Esophagus muscularis mucosa (tissue), 4 donors: Measurements from ENCODE around the gene LRRC43. TPM values are rescaled to one million over a fixed set of nuclear protein-coding genes. Genes with fewer than 3 reads are reported as not detected.

Experiments
- DNase-seq: peaks from one replicate; pipeline ENCODE4 v3.0.0-alpha.2; 2017; ENCODE audit errors: extremely low spot score
- H3K27ac ChIP-seq, 4 donors: fragments of 200-600 bp; sonication (generic); replicated peaks in 1 of 4; 1 replicate in 3 of 4; 2 replicates in 1 of 4; pipeline ENCODE4 v1.5.1; 2016 to 2019; ENCODE audit warnings: mild to moderate bottlenecking in 1 of 4
- H3K27me3 ChIP-seq, 4 donors: fragments of 200-600 bp; sonication (generic); one replicate each; pipeline versions ENCODE4 v1.5.1 to v1.6.0; 2016 to 2019
- H3K36me3 ChIP-seq, 4 donors: fragments of 200-600 bp; sonication (generic); one replicate each; pipeline ENCODE4 v1.5.1; 2016 to 2019
- H3K4me1 ChIP-seq, 4 donors: fragments of 200-600 bp; sonication (generic); one replicate each; pipeline ENCODE4 v1.5.1; 2016 to 2019
- H3K4me3 ChIP-seq, 4 donors: fragments of 200-600 bp; sonication (generic); 1 replicate in 2 of 4; 2 replicates in 2 of 4; pipeline ENCODE4 v1.5.1; 2016 to 2019; ENCODE audit warnings: mild to moderate bottlenecking in 4 of 4, moderate library complexity in 1 of 4
- H3K9me3 ChIP-seq, 4 donors: fragments of 200-600 bp; sonication (generic); 1 replicate in 3 of 4; 2 replicates in 1 of 4; pipeline ENCODE4 v1.5.1; 2016 to 2019
- CTCF ChIP-seq, 3 experiments: fragments of 200-600 bp in 2 of 3; fragments of 450-650 bp in 1 of 3; sonication (generic) in 2 of 3; IDR thresholded peaks; one replicate each; pipeline ENCODE4 v1.5.1; 2017 to 2019; ENCODE audit warnings: antibody characterized with exemption in 3 of 3, mild to moderate bottlenecking in 2 of 3, moderate library complexity in 1 of 3
- EP300 ChIP-seq: sonication (generic); formaldehyde crosslinking; IDR thresholded peaks from one replicate; pipeline ENCODE4 v1.6.1; 2017; ENCODE audit warnings: antibody characterized with exemption
- POLR2A ChIP-seq: fragments of 450-650 bp; IDR thresholded peaks from one replicate; pipeline ENCODE4 v1.6.1; 2017; ENCODE audit warnings: antibody characterized with exemption, moderate library complexity, mild to moderate bottlenecking, low read depth
- POLR2AphosphoS5 ChIP-seq, 2 donors: sonication (generic); formaldehyde crosslinking; IDR thresholded peaks; one replicate each; pipeline ENCODE4 v1.6.1; 2017; ENCODE audit warnings: antibody characterized with exemption in 2 of 2
- WGBS: methylation state at CpG from one replicate; pipeline ENCODE4 v1.1.5; 2018; 5-methylcytosine and 5-hydroxymethylcytosine counted together
- intact Hi-C: fragments of 100-400 bp; cut with DNase I; formaldehyde crosslinking; loops from one replicate; pipeline ENCODE4 v1.15.1; 2023
- small RNA-seq, 3 donors: library from RNA; depleted of rRNA; stranded (forward); fragments of <200 nt; gene quantifications; one replicate each; pipeline ENCODE3, GENCODE V24; 2016
- total RNA-seq, 4 donors: library from RNA; depleted of rRNA; stranded (reverse); fragments of >200 nt; gene quantifications; one replicate each; pipeline versions ENCODE4 v1.1.0 to v1.2.1, GENCODE V29; 2016

The LRRC43 gene
- total RNA-seq, 4 donors from 2014 or later, result 0.99 to 2.5 (median 1.3) TPM; not detected in 1

- Histone ChIP-seq H3K4me1 (no peaks in the 10 kb centered on the region), H3K4me3 (no peak overlapping the region), H3K27ac (no peak overlapping the region), H3K36me3 (peaks cover 39 to 83% (median 68%) of the 10 kb centered on the region in 4 donors), H3K9me3 (no peaks in the 10 kb centered on the region), H3K27me3 (no peaks in the 10 kb centered on the region)
- intact Hi-C loops, result no loop called here
- no peak for TF ChIP-seq CTCF (IDR thresholded peaks at IDR 0.05)
- TF ChIP-seq EP300, result no peak
- no peak for TF ChIP-seq POLR2A
- TF ChIP-seq POLR2AphosphoS5 (IDR thresholded peaks at IDR 0.05), result no peak
- DNase-seq, result no peak
- WGBS, result 88% methylated on average over 1 of the region's 1 CpG
Observed at GRCh38 chr12:122245553-122245952, 62.6 kb downstream of the LRRC43 start.

- Histone ChIP-seq H3K27me3 (no peaks in the 10 kb centered on the region), H3K9me3 (no peaks in the 10 kb centered on the region), H3K36me3 (peaks cover 27 to 67% (median 46%) of the 10 kb centered on the region in 4 donors), H3K27ac (no peak overlapping the region), H3K4me1 (no peaks in the 10 kb centered on the region), H3K4me3 (no peak overlapping the region)
- intact Hi-C loops, result no loop called here
- DNase-seq, result no peak
- no peak for TF ChIP-seq EP300
- no peak for TF ChIP-seq POLR2AphosphoS5 (IDR thresholded peaks at IDR 0.05)
- no peak for TF ChIP-seq CTCF (IDR thresholded peaks at IDR 0.05)
- no peak for TF ChIP-seq POLR2A
- WGBS, result 94% methylated on average over 6 of the region's 6 CpGs
Observed at GRCh38 chr12:122250047-122250446, 67.1 kb downstream of the LRRC43 start.

GRCh38 chr12:122250536-122250935 lies 67.6 kb downstream of the LRRC43 start:
- 93% methylated on average over 8 of the region's 8 CpGs for WGBS
- DNase-seq, result no peak
- Histone ChIP-seq H3K36me3 (peaks cover 27 to 68% (median 46%) of the 10 kb centered on the region in 4 donors), H3K4me3 (no peak overlapping the region), H3K4me1 (no peaks in the 10 kb centered on the region), H3K9me3 (no peaks in the 10 kb centered on the region), H3K27ac (no peak overlapping the region), H3K27me3 (no peaks in the 10 kb centered on the region)
- intact Hi-C loops, result no loop called here
- TF ChIP-seq CTCF (IDR thresholded peaks at IDR 0.05), result no peak
- no peak for TF ChIP-seq POLR2AphosphoS5 (IDR thresholded peaks at IDR 0.05)
- TF ChIP-seq POLR2A, result no peak
- TF ChIP-seq EP300, result no peak

Small RNA genes within 50 kb of the gene (small RNA-seq; reads per million reads assigned to genes)
- gene DIABLO, result 0 to 0.19 (median 0.17) reads per million in 3 donors

Other genes with a start within 250 kb of the LRRC43 start
- 10 to 100 TPM in 1 of 4 donors, 1 to 10 TPM in 3; 2.9 to 10.1 (median 6.3) TPM for gene BCL7A, start 161.2 kb upstream of the LRRC43 start, total RNA-seq
- gene MLXIP, start 104.4 kb upstream of the LRRC43 start, total RNA-seq, result 10 to 100 TPM; 33.8 to 82.2 (median 50.9) TPM
- not detected for gene IL31, start 8.9 kb upstream of the LRRC43 start, total RNA-seq
- gene B3GNT4, start 20.6 kb downstream of the LRRC43 start, total RNA-seq, result not detected
- gene DIABLO, start 42.9 kb downstream of the LRRC43 start, total RNA-seq, result 10 to 100 TPM; 30.8 to 43.6 (median 39.3) TPM
- gene VPS33A, start 83.4 kb downstream of the LRRC43 start, total RNA-seq, result 10 to 100 TPM; 12.5 to 15.7 (median 14.7) TPM
- gene CLIP1, start 239.5 kb downstream of the LRRC43 start, total RNA-seq, result 100 to 1,000 TPM; 234 to 263 (median 250) TPM